ENCODE data around the gene PARP15.

Gene PARP15

DNA sequence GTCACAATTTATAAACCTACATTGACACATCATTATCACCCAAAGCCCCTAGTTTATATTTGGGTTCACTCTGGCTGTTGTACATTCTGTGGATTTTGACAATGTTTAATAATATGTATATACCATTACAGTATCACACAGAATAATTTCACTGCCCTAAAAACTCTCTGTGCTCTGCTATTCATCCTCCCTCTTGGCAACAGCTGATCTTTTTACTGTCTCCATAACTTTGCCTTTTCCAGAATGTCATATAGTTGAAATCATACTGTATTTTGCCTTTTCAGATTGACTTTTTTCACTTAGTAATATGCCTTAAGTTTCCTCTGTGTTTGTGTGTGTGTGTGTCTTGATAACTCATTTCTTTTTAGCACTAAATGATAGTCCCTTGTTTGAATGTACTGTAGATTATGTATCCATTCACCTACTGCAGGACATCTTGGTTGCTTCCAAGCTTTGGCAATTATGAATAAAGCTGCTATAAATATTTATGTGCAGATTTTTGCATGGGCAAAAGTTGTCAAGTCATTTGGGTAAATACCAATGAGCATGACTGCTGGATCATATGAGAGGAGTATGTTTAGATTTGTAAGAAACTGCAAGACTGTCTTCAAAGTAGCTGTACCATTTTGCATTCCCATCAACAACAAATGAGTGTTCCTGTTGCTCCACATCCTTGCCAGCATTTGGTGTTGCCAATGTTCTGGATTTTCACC lies 9.5 kb downstream of the PARP15 start:
- no peak overlapping the region for H3K4me3 ChIP-seq (ENCODE audit: low read depth, low read length)
- TF ChIP-seq CTCF (IDR thresholded peaks at IDR 0.05; ENCODE audit: low read depth, low read length) = no peak

GRCh38 chr3:122587572-122587971 lies 10.1 kb downstream of the PARP15 start:
- no peak for TF ChIP-seq CTCF (IDR thresholded peaks at IDR 0.05; ENCODE audit: low read depth, low read length)
- H3K4me3 ChIP-seq (ENCODE audit: low read depth, low read length) = no peak overlapping the region

GRCh38 chr3:122589297-122589696 lies 11.8 kb downstream of the PARP15 start:
- TF ChIP-seq CTCF (IDR thresholded peaks at IDR 0.05; ENCODE audit: low read depth, low read length) = no peak
- H3K4me3 ChIP-seq (ENCODE audit: low read depth, low read length) = no peak overlapping the region

- no peak overlapping the region for H3K4me3 ChIP-seq (ENCODE audit: low read depth, low read length)
- TF ChIP-seq CTCF (IDR thresholded peaks at IDR 0.05; ENCODE audit: low read depth, low read length) = no peak
Observed at GRCh38 chr3:122590610-122591009, 13.2 kb downstream of the PARP15 start.

DNA sequence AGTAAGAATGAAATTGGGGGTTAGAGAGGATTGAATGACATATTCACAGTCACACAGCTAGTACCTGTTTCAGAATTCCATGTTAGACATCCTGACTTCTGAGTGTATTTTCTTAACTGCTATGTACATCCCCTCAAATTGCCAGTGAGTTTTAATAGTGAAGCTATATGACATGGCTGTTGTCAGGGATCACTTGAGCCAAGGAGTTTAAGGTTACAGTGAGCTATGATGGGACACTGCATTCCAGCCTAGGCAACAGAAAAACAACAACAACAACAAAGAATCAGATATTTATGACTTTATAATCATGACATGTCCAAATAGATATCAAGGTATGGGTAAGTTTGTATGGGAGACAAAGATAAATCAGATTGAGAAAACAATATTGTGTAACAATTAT lies 16.6 kb downstream of the PARP15 start:
- no peak overlapping the region for H3K4me3 ChIP-seq (ENCODE audit: low read depth, low read length)
- TF ChIP-seq CTCF (IDR thresholded peaks at IDR 0.05; ENCODE audit: low read depth, low read length) = no peak

DNA sequence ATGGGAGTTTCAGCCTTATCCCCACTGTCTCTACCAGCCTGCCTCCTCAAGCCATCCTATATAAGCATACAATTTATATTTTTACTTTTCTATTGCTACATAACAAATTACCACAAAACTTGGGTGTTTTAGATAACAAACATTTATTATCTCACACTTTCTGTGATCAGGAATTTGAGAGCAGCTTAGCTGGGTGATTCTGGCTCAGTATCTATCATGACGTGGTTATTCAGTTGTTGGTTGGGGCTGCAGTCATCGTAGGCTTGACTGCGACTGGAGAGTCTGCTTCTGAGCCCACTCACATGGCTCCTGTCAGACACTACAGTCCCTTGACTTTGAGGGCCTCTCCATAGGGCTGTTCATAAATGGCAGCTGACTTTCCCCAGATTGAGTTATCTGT lies 20.7 kb downstream of the PARP15 start:
- H3K4me3 ChIP-seq (ENCODE audit: low read depth, low read length) = no peak overlapping the region
- TF ChIP-seq CTCF (IDR thresholded peaks at IDR 0.05; ENCODE audit: low read depth, low read length) = no peak

DNA sequence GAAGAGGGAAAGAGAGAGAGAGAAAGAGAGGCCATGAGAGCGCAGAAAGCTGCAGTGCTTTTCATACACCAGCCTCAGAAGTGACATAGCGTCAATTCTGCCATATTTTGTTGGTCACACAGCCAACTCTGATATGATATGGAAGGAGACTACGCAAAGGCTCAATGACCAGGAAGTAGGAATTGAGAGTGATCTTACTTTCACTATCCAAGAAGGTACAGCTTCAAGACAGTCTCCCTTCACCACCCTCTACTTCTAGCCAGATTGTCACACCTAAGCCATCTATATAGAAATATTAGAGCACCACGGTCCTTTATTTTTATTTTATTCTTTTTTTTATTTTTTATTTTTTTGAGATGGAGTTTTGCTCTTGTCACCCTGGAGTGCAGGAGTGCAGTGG lies 21.1 kb downstream of the PARP15 start:
- no peak overlapping the region for H3K4me3 ChIP-seq (ENCODE audit: low read depth, low read length)
- TF ChIP-seq CTCF (IDR thresholded peaks at IDR 0.05; ENCODE audit: low read depth, low read length) = no peak
